ENCODE results near the gene ARMC2.
"Not testable (repeated sequence)": the region's sequence is repeated elsewhere in the genome, so short reads cannot be mapped to it uniquely, and the experiment has no call there.

Gene ARMC2

GRCh38 chr6:108848116-108848868 lies at the start of gene ARMC2:
ARMC2 (plus strand) TSS chr6:108848422; CDS start chr6:108854268, 5,846 bp downstream.
- DNase-seq, result peak; percentile 89

GRCh38 chr6:108798670-108799353 lies 49.4 kb upstream of the ARMC2 start:
- peak; percentile 38 for DNase-seq

- no peak for DNase-seq
These were observed 48.9 kb upstream of the ARMC2 start for GRCh38 chr6:108799354-108799717.

GRCh38 chr6:108799791-108800190 lies 48.4 kb upstream of the ARMC2 start:
- DNase-seq, result no peak

GRCh38 chr6:108800427-108800864 lies 47.8 kb upstream of the ARMC2 start:
- DNase-seq, result no peak

GRCh38 chr6:108801366-108801765 lies 46.9 kb upstream of the ARMC2 start:
- DNase-seq, result no peak

- DNase-seq, result no peak
These were observed 44.2 kb upstream of the ARMC2 start for GRCh38 chr6:108803982-108804490.

- no peak for DNase-seq
These were observed 43.3 kb upstream of the ARMC2 start for GRCh38 chr6:108804956-108805355.

- DNase-seq, result no peak
These were observed 42.5 kb upstream of the ARMC2 start for GRCh38 chr6:108805611-108806167.

- DNase-seq, result no peak
These were observed 42.1 kb upstream of the ARMC2 start for GRCh38 chr6:108806171-108806570.

- DNase-seq, result no peak
These were observed 41.6 kb upstream of the ARMC2 start for GRCh38 chr6:108806665-108807064.

GRCh38 chr6:108807928-108808327 lies 40.3 kb upstream of the ARMC2 start:
- DNase-seq, result no peak

GRCh38 chr6:108809211-108809610 lies 39.0 kb upstream of the ARMC2 start:
- no peak for DNase-seq

GRCh38 chr6:108810057-108810643 lies 38.1 kb upstream of the ARMC2 start:
- DNase-seq, result no peak

GRCh38 chr6:108811490-108811889 lies 36.7 kb upstream of the ARMC2 start:
- no peak for DNase-seq

- not testable (repeated sequence) for DNase-seq
These were observed 35.0 kb upstream of the ARMC2 start for GRCh38 chr6:108813218-108813617.

GRCh38 chr6:108817276-108817675 lies 30.9 kb upstream of the ARMC2 start:
- DNase-seq, result not testable (repeated sequence)

GRCh38 chr6:108820006-108820405 lies 28.2 kb upstream of the ARMC2 start:
- no peak for DNase-seq

GRCh38 chr6:108822401-108822800 lies 25.8 kb upstream of the ARMC2 start:
- DNase-seq, result no peak

GRCh38 chr6:108825326-108825725 lies 22.9 kb upstream of the ARMC2 start:
- no peak for DNase-seq

- no peak for DNase-seq
These were observed 17.1 kb upstream of the ARMC2 start for GRCh38 chr6:108831104-108831503.

- no peak for DNase-seq
These were observed 15.5 kb upstream of the ARMC2 start for GRCh38 chr6:108832738-108833137.

- peak; percentile 60 for DNase-seq
These were observed 12.9 kb upstream of the ARMC2 start for GRCh38 chr6:108835218-108835850.

Data from KG1 (cell line).